HepG2 (cell line): ENCODE results near the gene SLC22A23. TPM values are rescaled to one million over a fixed set of nuclear protein-coding genes. Genes with fewer than 3 reads are reported as not detected.

Source experiments
- CC2D1A ChIP-seq: sonication (generic); formaldehyde crosslinking; IDR thresholded peaks from 2 replicates; pipeline ENCODE4 v1.8.1; 2023; ENCODE audit warnings: mild to moderate bottlenecking, missing genetic modification reagents
- GABPA ChIP-seq, 2 experiments: IDR thresholded peaks; 2 replicates each; pipeline ENCODE4 v1.6.1; 2011 to 2016; ENCODE audit warnings: low read depth in 2 of 2, low read length in 1 of 2, missing biosample characterization in 1 of 2, missing genetic modification characterization in 1 of 2
- HES4 ChIP-seq: sonication (generic); formaldehyde crosslinking; IDR thresholded peaks from 2 replicates; pipeline ENCODE4 v1.9.0; 2021; ENCODE audit warnings: mild to moderate bottlenecking, missing genetic modification reagents, borderline replicate concordance
- ISL2 ChIP-seq: sonication (generic); formaldehyde crosslinking; IDR thresholded peaks from 2 replicates; pipeline ENCODE4 v1.5.0; 2020; ENCODE audit warnings: missing genetic modification reagents
- MEF2D ChIP-seq: sonication (generic); formaldehyde crosslinking; IDR thresholded peaks from 2 replicates; pipeline ENCODE4 v1.5.1; 2020; ENCODE audit warnings: mild to moderate bottlenecking, missing genetic modification reagents
- PHF21A ChIP-seq: sonication (generic); formaldehyde crosslinking; IDR thresholded peaks from 2 replicates; pipeline ENCODE4 v1.5.0; 2020; ENCODE audit warnings: mild to moderate bottlenecking, missing genetic modification reagents
- ZIK1 ChIP-seq: sonication (generic); formaldehyde crosslinking; IDR thresholded peaks from 2 replicates; pipeline ENCODE4 v1.5.0; 2020; ENCODE audit warnings: mild to moderate bottlenecking, low read depth, missing genetic modification reagents, borderline replicate concordance
- ZNF225 ChIP-seq: sonication (generic); formaldehyde crosslinking; IDR thresholded peaks from 2 replicates; pipeline ENCODE4 v1.4.0; 2020; ENCODE audit warnings: mild to moderate bottlenecking, missing genetic modification reagents
- ZNF557 ChIP-seq: sonication (generic); formaldehyde crosslinking; IDR thresholded peaks from 2 replicates; pipeline ENCODE4 v1.4.0; 2020; ENCODE audit warnings: missing genetic modification reagents
- ZNF746 ChIP-seq: sonication (generic); formaldehyde crosslinking; IDR thresholded peaks from 2 replicates; pipeline ENCODE4 v1.8.0; 2022; ENCODE audit warnings: mild to moderate bottlenecking, missing genetic modification reagents
- ZSCAN12 ChIP-seq: sonication (generic); formaldehyde crosslinking; IDR thresholded peaks from 2 replicates; pipeline ENCODE4 v1.9.0; 2021; ENCODE audit warnings: mild to moderate bottlenecking, missing genetic modification reagents
- polyA plus RNA-seq, 8 experiments: library from polyadenylated mRNA; depleted of rRNA in 3 of 8; stranded (reverse) in 7 of 8; unstranded in 1 of 8; fragments of >200 nt; fragmentation: Illumina TruSeq in 4 of 8; extraction: Trizol in 4 of 8; gene quantifications; 2 replicates each; pipeline versions ENCODE4 v1.2.1 to v1.2.3, GENCODE V29; 2011 to 2016; ENCODE audit warnings: low read depth in 4 of 8, missing spikeins in 1 of 8, mixed read lengths in 1 of 8; ENCODE audit not compliant: insufficient read depth in 1 of 8
- total RNA-seq, 5 experiments: library from RNA; depleted of rRNA; stranded (reverse); fragments of >200 nt; fragmentation: Illumina TruSeq; extraction: Trizol; gene quantifications; 2 replicates each; pipeline ENCODE4 v1.2.3, GENCODE V29; 2016; ENCODE audit warnings: low read depth in 1 of 5
- TF ChIP-seq, protein P1 (sequence below): sonication (generic); formaldehyde crosslinking; conservative IDR thresholded peaks from 2 replicates; pipeline ENCODE4 v1.4.0; 2020; ENCODE audit warnings: missing genetic modification reagents
- TF ChIP-seq, protein P2 (sequence below), 2 experiments: sonication (generic) in 1 of 2; formaldehyde crosslinking in 1 of 2; IDR thresholded peaks; 2 replicates each; pipeline versions ENCODE4 v1.5.1 to v1.6.1; 2011 to 2020; ENCODE audit warnings: borderline replicate concordance in 1 of 2, low read depth in 1 of 2, low read length in 1 of 2, mild to moderate bottlenecking in 1 of 2, missing genetic modification reagents in 1 of 2, moderate library complexity in 1 of 2
- TF ChIP-seq, protein P3 (sequence below): sonication (generic); formaldehyde crosslinking; IDR thresholded peaks from 2 replicates; pipeline ENCODE4 v1.4.0; 2020; ENCODE audit warnings: missing genetic modification reagents, borderline replicate concordance
- TF ChIP-seq, protein P4 (sequence below): sonication (generic); formaldehyde crosslinking; IDR thresholded peaks from 2 replicates; pipeline ENCODE4 v1.5.1; 2020; ENCODE audit warnings: missing genetic modification reagents, mild to moderate bottlenecking, borderline replicate concordance

Gene SLC22A23
- total and polyA plus RNA-seq, 2 of the 13 experiments (the other 11 are each of a cell fraction or from before 2014, with no cell fraction given) = 11.8 to 17.5 TPM

DNA sequence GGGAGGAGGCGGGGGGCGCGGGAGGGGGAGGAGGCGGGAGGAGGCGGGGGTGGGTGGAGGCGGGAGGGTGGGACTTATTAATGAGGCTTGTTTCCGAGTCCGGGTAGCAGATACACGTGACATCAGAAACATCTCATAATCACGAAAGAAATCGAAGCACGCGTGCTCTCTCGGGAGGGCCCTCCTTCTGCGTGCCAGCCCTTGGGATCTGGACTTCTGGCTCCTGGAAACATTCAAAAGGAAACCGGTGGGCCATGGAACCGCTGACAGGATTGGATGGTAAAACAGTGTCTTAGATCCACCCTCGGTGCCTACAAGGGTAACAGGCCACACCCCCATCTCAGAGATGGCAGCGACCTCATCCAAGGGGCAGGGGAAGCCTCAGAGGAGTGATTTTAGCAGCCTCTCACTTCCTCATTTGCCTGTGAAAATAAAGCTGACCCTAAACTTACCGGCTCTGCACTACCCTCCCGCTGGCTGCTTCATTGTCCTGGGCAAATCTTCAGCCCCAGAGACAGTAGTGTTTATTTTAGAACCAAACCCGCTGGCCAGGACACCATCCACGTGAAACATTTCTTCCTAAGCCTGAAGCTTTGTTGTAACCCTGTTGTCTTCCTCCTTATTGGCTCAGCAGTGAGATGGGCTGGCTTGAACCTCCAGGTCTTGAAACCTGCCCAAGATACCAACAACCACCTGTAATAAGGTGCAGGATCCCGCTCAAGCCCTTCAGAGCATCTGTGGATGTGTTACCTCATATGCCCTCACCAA is 100.6 kb downstream of the SLC22A23 start (continued):
- TF ChIP-seq, protein P1, sequence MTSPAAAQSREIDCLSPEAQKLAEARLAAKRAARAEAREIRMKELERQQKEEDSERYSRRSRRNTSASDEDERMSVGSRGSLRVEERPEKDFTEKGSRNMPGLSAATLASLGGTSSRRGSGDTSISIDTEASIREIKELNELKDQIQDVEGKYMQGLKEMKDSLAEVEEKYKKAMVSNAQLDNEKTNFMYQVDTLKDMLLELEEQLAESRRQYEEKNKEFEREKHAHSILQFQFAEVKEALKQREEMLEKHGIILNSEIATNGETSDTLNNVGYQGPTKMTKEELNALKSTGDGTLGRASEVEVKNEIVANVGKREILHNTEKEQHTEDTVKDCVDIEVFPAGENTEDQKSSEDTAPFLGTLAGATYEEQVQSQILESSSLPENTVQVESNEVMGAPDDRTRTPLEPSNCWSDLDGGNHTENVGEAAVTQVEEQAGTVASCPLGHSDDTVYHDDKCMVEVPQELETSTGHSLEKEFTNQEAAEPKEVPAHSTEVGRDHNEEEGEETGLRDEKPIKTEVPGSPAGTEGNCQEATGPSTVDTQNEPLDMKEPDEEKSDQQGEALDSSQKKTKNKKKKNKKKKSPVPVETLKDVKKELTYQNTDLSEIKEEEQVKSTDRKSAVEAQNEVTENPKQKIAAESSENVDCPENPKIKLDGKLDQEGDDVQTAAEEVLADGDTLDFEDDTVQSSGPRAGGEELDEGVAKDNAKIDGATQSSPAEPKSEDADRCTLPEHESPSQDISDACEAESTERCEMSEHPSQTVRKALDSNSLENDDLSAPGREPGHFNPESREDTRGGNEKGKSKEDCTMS (CRISPR knock-in tag) = no peak
- no peak for TF ChIP-seq MEF2D (CRISPR knock-in tag)
- TF ChIP-seq, protein P2, sequence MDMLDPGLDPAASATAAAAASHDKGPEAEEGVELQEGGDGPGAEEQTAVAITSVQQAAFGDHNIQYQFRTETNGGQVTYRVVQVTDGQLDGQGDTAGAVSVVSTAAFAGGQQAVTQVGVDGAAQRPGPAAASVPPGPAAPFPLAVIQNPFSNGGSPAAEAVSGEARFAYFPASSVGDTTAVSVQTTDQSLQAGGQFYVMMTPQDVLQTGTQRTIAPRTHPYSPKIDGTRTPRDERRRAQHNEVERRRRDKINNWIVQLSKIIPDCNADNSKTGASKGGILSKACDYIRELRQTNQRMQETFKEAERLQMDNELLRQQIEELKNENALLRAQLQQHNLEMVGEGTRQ (IDR thresholded peaks at IDR 0.05; ENCODE audit: low read depth, low read length) = 0 out of 2 replicates have a peak, but pooled peaks have one; percentile 15
- TF ChIP-seq, protein P2 (CRISPR knock-in tag; IDR thresholded peaks at IDR 0.05; ENCODE audit: borderline replicate concordance) = no peak
- TF ChIP-seq GABPA (IDR thresholded peaks at IDR 0.05; ENCODE audit: low read depth, low read length) = no peak
- peak; percentile 18; the same call in 1 of the 2 replicates for TF ChIP-seq GABPA (CRISPR knock-in tag; IDR thresholded peaks at IDR 0.05; ENCODE audit: low read depth)
- no peak for TF ChIP-seq HES4
- TF ChIP-seq ZNF225 (CRISPR knock-in tag) = no peak
- TF ChIP-seq ZNF557 (CRISPR knock-in tag) = no peak; the same call in 1 of the 2 replicates
- 0 out of 2 replicates have a peak, but pooled peaks have one; percentile 40 for TF ChIP-seq CC2D1A (CRISPR knock-in tag)
- TF ChIP-seq, protein P3, sequence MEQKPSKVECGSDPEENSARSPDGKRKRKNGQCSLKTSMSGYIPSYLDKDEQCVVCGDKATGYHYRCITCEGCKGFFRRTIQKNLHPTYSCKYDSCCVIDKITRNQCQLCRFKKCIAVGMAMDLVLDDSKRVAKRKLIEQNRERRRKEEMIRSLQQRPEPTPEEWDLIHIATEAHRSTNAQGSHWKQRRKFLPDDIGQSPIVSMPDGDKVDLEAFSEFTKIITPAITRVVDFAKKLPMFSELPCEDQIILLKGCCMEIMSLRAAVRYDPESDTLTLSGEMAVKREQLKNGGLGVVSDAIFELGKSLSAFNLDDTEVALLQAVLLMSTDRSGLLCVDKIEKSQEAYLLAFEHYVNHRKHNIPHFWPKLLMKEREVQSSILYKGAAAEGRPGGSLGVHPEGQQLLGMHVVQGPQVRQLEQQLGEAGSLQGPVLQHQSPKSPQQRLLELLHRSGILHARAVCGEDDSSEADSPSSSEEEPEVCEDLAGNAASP (CRISPR knock-in tag) = peak; percentile 57; the same call in 1 of the 2 replicates
- TF ChIP-seq PHF21A (CRISPR knock-in tag) = no peak
- TF ChIP-seq ZSCAN12 = no peak
- TF ChIP-seq ZIK1 = no peak
- TF ChIP-seq ZNF746 (CRISPR knock-in tag) = 0 out of 2 replicates have a peak, but pooled peaks have one; percentile 2
- TF ChIP-seq, protein P4, sequence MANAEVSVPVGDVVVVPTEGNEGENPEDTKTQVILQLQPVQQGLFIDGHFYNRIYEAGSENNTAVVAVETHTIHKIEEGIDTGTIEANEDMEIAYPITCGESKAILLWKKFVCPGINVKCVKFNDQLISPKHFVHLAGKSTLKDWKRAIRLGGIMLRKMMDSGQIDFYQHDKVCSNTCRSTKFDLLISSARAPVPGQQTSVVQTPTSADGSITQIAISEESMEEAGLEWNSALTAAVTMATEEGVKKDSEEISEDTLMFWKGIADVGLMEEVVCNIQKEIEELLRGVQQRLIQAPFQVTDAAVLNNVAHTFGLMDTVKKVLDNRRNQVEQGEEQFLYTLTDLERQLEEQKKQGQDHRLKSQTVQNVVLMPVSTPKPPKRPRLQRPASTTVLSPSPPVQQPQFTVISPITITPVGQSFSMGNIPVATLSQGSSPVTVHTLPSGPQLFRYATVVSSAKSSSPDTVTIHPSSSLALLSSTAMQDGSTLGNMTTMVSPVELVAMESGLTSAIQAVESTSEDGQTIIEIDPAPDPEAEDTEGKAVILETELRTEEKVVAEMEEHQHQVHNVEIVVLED (CRISPR knock-in tag) = no peak
- TF ChIP-seq ISL2 (CRISPR knock-in tag) = no peak
